H1 (cell line): ENCODE data around the gene CYBB.

Experiments used
- ATF3 ChIP-seq: IDR thresholded peaks from 2 replicates; pipeline ENCODE4 v1.6.1; 2011; ENCODE audit warnings: low read depth, mild to moderate bottlenecking, low read length; ENCODE audit not compliant: insufficient read depth
- CTCF ChIP-seq, 3 experiments: IDR thresholded peaks; 1 replicate in 2 of 3; 2 replicates in 1 of 3; pipeline versions ENCODE4 v1.5.1 to v1.6.1; 2011; ENCODE audit warnings: low read length in 3 of 3, mild to moderate bottlenecking in 3 of 3, inconsistent platforms in 2 of 3, low read depth in 1 of 3, moderate library complexity in 1 of 3; ENCODE audit not compliant: insufficient read depth in 1 of 3; ENCODE audit errors: control extremely low read depth in 1 of 3
- EP300 ChIP-seq, 2 experiments: IDR thresholded peaks; 1 replicate in 1 of 2; 2 replicates in 1 of 2; pipeline ENCODE4 v1.6.1; 2011 to 2012; ENCODE audit warnings: low read depth in 2 of 2, low read length in 2 of 2, mild to moderate bottlenecking in 2 of 2, borderline replicate concordance in 1 of 2, inconsistent platforms in 1 of 2, moderate library complexity in 1 of 2
- EZH2 ChIP-seq: fragments of 200-600 bp; sonication (generic); IDR thresholded peaks from 2 replicates; pipeline ENCODE4 v1.7.1; 2012; ENCODE audit warnings: low read depth, mild to moderate bottlenecking, moderate library complexity, low read length, inconsistent platforms; ENCODE audit not compliant: severe bottlenecking
- MAFK ChIP-seq: IDR thresholded peaks from 2 replicates; pipeline ENCODE4 v1.6.1; 2012; ENCODE audit warnings: low read depth, mild to moderate bottlenecking, improper control_type of control experiment, low read length
- POLR2A ChIP-seq, 2 experiments: IDR thresholded peaks; 1 replicate in 1 of 2; 2 replicates in 1 of 2; pipeline ENCODE4 v1.6.1; 2011; ENCODE audit warnings: low read depth in 2 of 2, low read length in 2 of 2, mild to moderate bottlenecking in 2 of 2; ENCODE audit errors: control extremely low read depth in 1 of 2
- POLR2AphosphoS5 ChIP-seq: IDR thresholded peaks from 2 replicates; pipeline ENCODE4 v1.6.1; 2011; ENCODE audit warnings: low read depth, low read length
- RXRA ChIP-seq: IDR thresholded peaks from 2 replicates; pipeline ENCODE4 v1.6.1; 2011; ENCODE audit warnings: low read depth, mild to moderate bottlenecking, low read length, moderate library complexity; ENCODE audit not compliant: insufficient read depth

GRCh38 chrX:37813570-37813969 lies 33.7 kb downstream of the CYBB start:
- TF ChIP-seq CTCF (IDR thresholded peaks at IDR 0.05; ENCODE audit: control extremely low read depth in 1 of 3, insufficient read depth in 1 of 3, low read depth in 1 of 3, low read length in 3 of 3) (no peak), POLR2AphosphoS5 (no peak), EZH2 (no peak), EP300 (IDR thresholded peaks at IDR 0.05; ENCODE audit: borderline replicate concordance in 1 of 2, low read depth in 2 of 2, low read length in 2 of 2) (no peak), POLR2A (IDR thresholded peaks at IDR 0.05; ENCODE audit: control extremely low read depth in 1 of 2, low read depth in 2 of 2, low read length in 2 of 2) (no peak), RXRA (no peak), MAFK (no peak), ATF3 (no peak)
